Activated B cell treated with CpG ODN at 0.5 μM for 24 hours (primary cell): ENCODE data around the gene RPL11. TPM values are rescaled to one million over a fixed set of nuclear protein-coding genes. Genes with fewer than 3 reads are reported as not detected.
"Not testable (repeated sequence)": the region's sequence is repeated elsewhere in the genome, so short reads cannot be mapped to it uniquely, and the experiment has no call there.

Experiments used
- ATAC-seq: fragments of 200-7000 bp; cut with Tn5 transposase; one replicate; pipeline ENCODE4 v1.10.0; 2021; ENCODE audit warnings: low read depth, mild to moderate bottlenecking, moderate library complexity
- CTCF ChIA-PET: fragments of 350-600 bp; sonication (Branson Sonifier 250); formaldehyde crosslinking; loops from one replicate; lab custom pipeline; 2021; ENCODE audit warnings: antibody characterized with exemption; lab: Charles Lee
- POLR2A ChIA-PET: fragments of 350-600 bp; sonication (Branson Sonifier 250); formaldehyde crosslinking; loops from one replicate; lab custom pipeline; 2021; ENCODE audit warnings: antibody characterized with exemption; lab: Charles Lee
- DNase-seq: peaks from one replicate; pipeline ENCODE4 v3.0.0; 2022
- H3K27ac Mint-ChIP-seq: one replicate; pipeline ENCODE4 v1.8.0; 2020; ENCODE audit warnings: mixed read lengths
- H3K27me3 Mint-ChIP-seq: one replicate; pipeline ENCODE4 v1.8.0; 2021; ENCODE audit warnings: mixed read lengths
- H3K36me3 Mint-ChIP-seq: one replicate; pipeline ENCODE4 v1.8.0; 2021; ENCODE audit warnings: low read depth, mixed read lengths
- H3K4me1 Mint-ChIP-seq: one replicate; pipeline ENCODE4 v1.8.0; 2021; ENCODE audit warnings: mixed read lengths
- H3K4me3 Mint-ChIP-seq: one replicate; pipeline ENCODE4 v1.8.0; 2020; ENCODE audit warnings: mild to moderate bottlenecking, mixed read lengths
- H3K9me3 Mint-ChIP-seq: one replicate; pipeline ENCODE4 v1.8.0; 2020; ENCODE audit warnings: mixed read lengths
- CTCF ChIP-seq: fragments of 200-600 bp; IDR thresholded peaks from one replicate; pipeline ENCODE4 v1.8.0; 2022; ENCODE audit warnings: antibody characterized with exemption, mild to moderate bottlenecking
- intact Hi-C: fragments of 100-400 bp; cut with micrococcal nuclease; formaldehyde crosslinking; loops from one replicate; pipeline ENCODE4 v1.15.1; 2024
- total RNA-seq: library from RNA; stranded (reverse); gene quantifications from 2 replicates; pipeline ENCODE4 v1.2.3, GENCODE V29; 2022

The RPL11 gene
- total RNA-seq, 1 donor from 2014 or later, result 1,956 TPM

- TF ChIP-seq CTCF, result no peak
- ChIA-PET CTCF (interaction anchor here (0.7 kb wide), 1 partner anchor 236 kb away, joined by 3 read pairs; no protein-coding TSS in a partner anchor), POLR2A (interaction anchor here (0.6 to 0.7 kb wide), 2 partner anchors 11 to 237 kb away, joined by 3 read pairs; partner anchors contain the start of gene ELOA)
- ATAC-seq (no peak), DNase-seq (no peak)
- Mint-ChIP-seq H3K36me3 (no peaks in the 10 kb centered on the region), H3K4me1 (peaks cover 37% of the 10 kb centered on the region), H3K9me3 (no peaks in the 10 kb centered on the region), H3K27me3 (no peaks in the 10 kb centered on the region), H3K27ac (no peak overlapping the region), H3K4me3 (no peak overlapping the region)
- intact Hi-C loops, result no loop called here
Observed at GRCh38 chr1:23732363-23733224, 41.0 kb downstream of the RPL11 start.

DNA sequence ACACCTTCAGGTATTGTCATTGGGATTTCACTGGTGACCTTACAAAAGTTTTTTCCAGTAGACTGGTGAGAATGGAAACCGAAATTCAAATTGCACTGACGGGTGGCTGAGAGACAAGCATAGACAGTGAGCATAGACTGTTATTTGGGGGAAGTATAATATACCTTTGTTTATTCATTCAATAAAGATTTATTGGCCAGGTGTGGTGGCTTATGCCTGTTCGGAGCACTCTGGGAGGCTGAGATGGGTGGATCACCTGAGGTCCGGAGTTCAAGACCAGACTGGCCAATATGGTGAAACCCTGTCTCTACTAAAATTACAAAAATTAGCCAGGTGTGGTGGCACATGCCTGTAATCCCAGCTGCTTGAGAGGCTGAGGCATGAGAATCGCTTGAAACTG lies 41.7 kb downstream of the RPL11 start:
- ATAC-seq, intact Hi-C loops, DNase-seq, H3K36me3 Mint-ChIP-seq, H3K27me3 Mint-ChIP-seq, H3K4me3 Mint-ChIP-seq, H3K9me3 Mint-ChIP-seq, H3K27ac Mint-ChIP-seq: not testable (repeated sequence)
- CTCF ChIA-PET, result interaction anchor here (0.7 kb wide), 1 partner anchor 237 kb away, joined by 3 read pairs; no protein-coding TSS in a partner anchor
- H3K4me1 Mint-ChIP-seq, result peaks cover 32% of the 10 kb centered on the region
- POLR2A ChIA-PET, result interaction anchor here (0.6 to 1.0 kb wide), 2 partner anchors 10 to 238 kb away, joined by 3 read pairs; partner anchors contain the start of gene ELOA

DNA sequence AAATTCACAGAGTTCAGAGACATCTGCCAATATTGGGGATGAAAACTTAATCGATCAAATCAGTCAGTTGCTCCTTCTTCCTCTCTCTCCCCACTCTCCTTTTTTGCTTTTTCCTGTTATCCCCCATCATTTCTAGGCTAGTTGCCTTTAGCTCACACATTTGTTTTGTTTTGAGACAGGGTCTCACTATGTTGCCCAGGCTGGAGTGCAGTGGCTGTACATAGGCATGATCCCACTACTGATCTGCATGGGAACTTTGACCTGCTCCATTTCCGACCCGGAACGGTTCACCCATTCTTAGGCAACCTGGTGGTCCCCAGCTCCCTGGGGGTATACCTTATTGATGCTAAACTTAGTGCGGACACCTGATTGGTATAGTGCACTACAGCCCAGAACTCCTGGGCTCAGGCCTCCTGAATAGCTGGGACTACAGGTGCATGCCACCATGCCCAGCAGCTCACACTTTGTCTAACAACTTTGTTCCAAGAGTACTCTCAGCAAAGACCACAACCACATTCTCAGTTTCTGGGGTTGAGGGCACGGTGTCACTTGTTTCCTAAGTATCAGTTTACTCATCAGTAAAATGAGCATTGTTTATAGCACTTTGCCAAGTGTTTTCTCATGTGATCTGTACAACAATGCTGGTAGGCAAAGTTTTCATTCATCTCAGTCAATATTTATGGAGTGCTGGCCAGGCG lies 45.0 kb downstream of the RPL11 start:
- H3K4me1 Mint-ChIP-seq, result peaks cover 6% of the 10 kb centered on the region
- no peak overlapping the region for H3K27ac Mint-ChIP-seq
- ChIA-PET CTCF (interaction anchor here (0.6 to 0.7 kb wide), 2 partner anchors 186 to 193 kb away, joined by 3 to 4 read pairs; no protein-coding TSS in a partner anchor), POLR2A (interaction anchor here (0.5 to 1.0 kb wide), 5 partner anchors 10 to 239 kb away, joined by 3 to 5 read pairs (median 4); partner anchors contain the start of gene LYPLA2)
- H3K9me3 Mint-ChIP-seq, result no peaks in the 10 kb centered on the region
- H3K27me3 Mint-ChIP-seq, result no peaks in the 10 kb centered on the region
- no peak overlapping the region for H3K4me3 Mint-ChIP-seq
- no peaks in the 10 kb centered on the region for H3K36me3 Mint-ChIP-seq
- ATAC-seq, result no peak
- TF ChIP-seq CTCF, result no peak
- intact Hi-C loops, result no loop called here
- no peak for DNase-seq

DNA sequence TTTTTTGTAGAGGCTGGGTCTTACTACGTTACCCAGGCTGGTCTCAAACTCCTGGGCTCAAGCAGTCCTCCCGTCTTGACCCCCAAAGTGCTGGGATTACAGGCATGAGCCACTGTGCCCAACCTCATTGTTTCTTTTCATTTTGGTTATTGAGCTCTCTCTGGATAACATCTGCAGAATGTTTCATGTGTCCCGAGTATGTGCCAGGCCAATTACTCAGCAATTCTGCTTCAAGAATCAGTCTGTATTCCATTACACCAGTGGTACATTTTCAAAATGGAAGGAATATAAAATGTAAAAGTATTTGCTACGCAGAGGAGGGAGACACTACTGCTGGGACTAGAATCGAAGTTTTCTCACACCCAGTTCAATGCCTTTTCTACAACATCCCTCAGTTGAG lies 50.0 kb downstream of the RPL11 start:
- ChIA-PET CTCF (interaction anchor here (1.2 kb wide), 1 partner anchor 50 kb away, joined by 3 read pairs; the partner anchor contains the start of gene RPL11), POLR2A (interaction anchor here (0.8 to 10.6 kb wide), 3 partner anchors 11 to 46 kb away, joined by 3 to 229 read pairs (median 145); partner anchors contain the start of gene RPL11)
- no peak for ATAC-seq
- Mint-ChIP-seq H3K36me3 (peaks cover 18% of the 10 kb centered on the region), H3K27ac (peak overlapping the region; percentile 70), H3K27me3 (no peaks in the 10 kb centered on the region), H3K9me3 (no peaks in the 10 kb centered on the region), H3K4me3 (no peak overlapping the region), H3K4me1 (peaks cover 36% of the 10 kb centered on the region)
- no peak for TF ChIP-seq CTCF
- DNase-seq, result no peak
- intact Hi-C loops, result no loop called here

DNA sequence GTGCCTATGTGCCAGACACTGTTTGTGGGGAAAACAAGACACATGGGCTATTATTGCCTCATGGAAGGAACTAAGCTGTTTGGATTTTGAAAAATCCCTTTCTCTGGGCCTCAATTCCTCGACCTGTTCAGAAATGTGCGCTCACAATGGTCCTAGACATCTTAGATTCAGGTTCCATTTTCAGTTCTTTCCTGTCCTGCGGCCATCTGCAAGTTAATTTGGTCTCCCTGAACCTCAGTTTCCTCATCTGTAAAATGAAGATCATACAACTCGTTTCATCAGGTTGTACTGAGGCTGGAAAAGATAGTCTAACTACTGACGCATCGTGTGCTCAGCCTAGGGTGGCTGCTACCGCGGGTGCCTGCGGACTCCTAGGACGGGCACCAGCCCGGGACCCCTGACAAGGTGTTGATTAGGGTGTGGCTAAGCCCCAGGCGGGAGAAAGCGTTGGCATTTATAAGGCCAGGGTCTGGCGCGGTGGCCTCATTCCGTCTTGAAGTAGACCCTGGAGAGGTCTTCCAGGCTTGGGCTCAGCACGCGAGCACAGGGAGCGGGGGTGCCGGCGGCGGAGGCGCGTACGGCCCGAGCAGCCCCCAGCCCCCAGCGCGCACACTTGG lies 51.2 kb downstream of the RPL11 start:
- Mint-ChIP-seq H3K27ac (peak overlapping the region; percentile 88), H3K4me3 (peak overlapping the region; percentile 90), H3K4me1 (peaks cover 48% of the 10 kb centered on the region), H3K27me3 (no peaks in the 10 kb centered on the region), H3K36me3 (peaks cover 29% of the 10 kb centered on the region), H3K9me3 (no peaks in the 10 kb centered on the region)
- CTCF ChIA-PET, result interaction anchor here (0.9 to 4.7 kb wide), 6 partner anchors 9 to 108 kb away, joined by 3 to 40 read pairs (median 4); partner anchors contain the start of gene RPL11
- intact Hi-C loops, result loop anchor here (1.0 kb wide), 3 partner anchors 14 to 51 kb away; partner anchors contain the start of gene RPL11
- TF ChIP-seq CTCF, result no peak
- POLR2A ChIA-PET, result interaction anchor here (0.6 to 10.6 kb wide), 12 partner anchors 8 to 1505 kb away, joined by 3 to 229 read pairs (median 4); partner anchors contain the start of genes GALE, RPL11, RSRP1 and SYF2
- ATAC-seq (peak; percentile 36), DNase-seq (no peak)
